Esophagus squamous epithelium (tissue), 5 donors: ENCODE measurements around the gene CD6. TPM values are rescaled to one million over a fixed set of nuclear protein-coding genes. Genes with fewer than 3 reads are reported as not detected.

Experiments used
- DNase-seq: peaks from one replicate; lab custom pipeline; 2025; lab: John Stamatoyannopoulos, UW
- H3K27ac ChIP-seq, 4 donors: fragments of 200-600 bp; sonication (generic); one replicate each; pipeline ENCODE4 v1.5.1; 2016 to 2019; ENCODE audit warnings: mild to moderate bottlenecking in 1 of 4
- H3K27me3 ChIP-seq, 4 donors: fragments of 200-600 bp; sonication (generic); 1 replicate in 3 of 4; 2 replicates in 1 of 4; pipeline versions ENCODE4 v1.5.1 to v1.6.0; 2017 to 2021; ENCODE audit warnings: antibody characterized with exemption in 1 of 4
- H3K36me3 ChIP-seq, 3 donors: fragments of 200-600 bp; sonication (generic); one replicate each; pipeline ENCODE4 v1.5.1; 2016 to 2019
- H3K4me1 ChIP-seq, 3 donors: fragments of 200-600 bp; sonication (generic); one replicate each; pipeline ENCODE4 v1.5.1; 2017 to 2019
- H3K4me3 ChIP-seq, 4 donors: fragments of 200-600 bp; sonication (generic); 1 replicate in 3 of 4; 2 replicates in 1 of 4; pipeline ENCODE4 v1.5.1; 2016 to 2019; ENCODE audit warnings: mild to moderate bottlenecking in 2 of 4, moderate library complexity in 1 of 4
- H3K9me3 ChIP-seq, 3 donors: fragments of 200-600 bp; sonication (generic); one replicate each; pipeline ENCODE4 v1.5.1; 2016 to 2019
- POLR2A ChIP-seq, 4 donors: fragments of 450-650 bp; IDR thresholded peaks; one replicate each; pipeline ENCODE4 v1.6.1; 2017; ENCODE audit warnings: antibody characterized with exemption in 4 of 4, mild to moderate bottlenecking in 4 of 4, moderate library complexity in 3 of 4
- WGBS, 2 donors: methylation state at CpG; one replicate each; pipeline ENCODE4 v1.1.5; 2018; 5-methylcytosine and 5-hydroxymethylcytosine counted together
- intact Hi-C: fragments of 100-400 bp; cut with DNase I; formaldehyde crosslinking; loops from one replicate; pipeline ENCODE4 v1.15.0; 2022
- total RNA-seq, 4 donors: library from RNA; depleted of rRNA; stranded (reverse); fragments of >200 nt; gene quantifications; one replicate each; pipeline ENCODE4 v1.1.0, GENCODE V29; 2016
- TF ChIP-seq, protein P1 (sequence below), 6 experiments: fragments of 450-650 bp in 4 of 6; fragments of 200-600 bp in 2 of 6; sonication (generic) in 2 of 6; IDR thresholded peaks; one replicate each; pipeline ENCODE4 v1.5.1; 2016 to 2019; ENCODE audit warnings: antibody characterized with exemption in 6 of 6, mild to moderate bottlenecking in 4 of 6, moderate library complexity in 4 of 6
- donor health status: DM: yes; HTN: yes; CAD: no.

The CD6 gene
- total RNA-seq, 4 donors from 2014 or later = 0.79 to 4.4 (median 1.4) TPM

DNA sequence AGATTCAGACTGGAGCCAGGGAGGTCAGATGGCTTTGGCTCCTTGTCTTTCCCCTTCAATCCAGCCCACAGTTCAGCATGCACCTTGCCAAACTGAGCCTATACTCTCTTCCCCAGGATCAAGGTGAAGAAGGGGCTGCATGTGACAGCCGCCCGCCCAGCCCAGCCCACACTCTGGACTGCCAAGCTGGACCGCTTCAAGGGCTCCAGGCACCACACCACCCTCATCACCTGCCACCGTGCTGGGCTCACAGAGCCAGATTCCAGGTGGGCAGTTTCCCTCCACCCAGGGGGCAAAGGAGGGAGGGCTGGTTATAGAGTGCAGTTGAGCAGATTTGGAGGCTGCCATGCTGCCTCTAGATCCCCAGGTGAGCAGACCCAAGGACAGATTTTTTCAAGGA, 41.1 kb upstream of the CD6 start:
- H3K4me1 ChIP-seq = peaks cover 4 to 42% (median 13%) of the 10 kb centered on the region in 3 donors
- H3K9me3 ChIP-seq = no peaks in the 10 kb centered on the region
- no peak overlapping the region for H3K4me3 ChIP-seq
- H3K27ac ChIP-seq = no peak overlapping the region
- no peak for DNase-seq
- H3K36me3 ChIP-seq = peaks cover 0 to 49% (median 3%) of the 10 kb centered on the region in 3 donors
- H3K27me3 ChIP-seq = peaks cover 0 to 13% (median 0%) of the 10 kb centered on the region in 4 donors
- intact Hi-C loops = no loop called here
- WGBS, 2 donors = no CpG with 5 or more reads among the region's 4 CpGs
- no peak for TF ChIP-seq POLR2A (IDR thresholded peaks at IDR 0.05)
- TF ChIP-seq, protein P1, sequence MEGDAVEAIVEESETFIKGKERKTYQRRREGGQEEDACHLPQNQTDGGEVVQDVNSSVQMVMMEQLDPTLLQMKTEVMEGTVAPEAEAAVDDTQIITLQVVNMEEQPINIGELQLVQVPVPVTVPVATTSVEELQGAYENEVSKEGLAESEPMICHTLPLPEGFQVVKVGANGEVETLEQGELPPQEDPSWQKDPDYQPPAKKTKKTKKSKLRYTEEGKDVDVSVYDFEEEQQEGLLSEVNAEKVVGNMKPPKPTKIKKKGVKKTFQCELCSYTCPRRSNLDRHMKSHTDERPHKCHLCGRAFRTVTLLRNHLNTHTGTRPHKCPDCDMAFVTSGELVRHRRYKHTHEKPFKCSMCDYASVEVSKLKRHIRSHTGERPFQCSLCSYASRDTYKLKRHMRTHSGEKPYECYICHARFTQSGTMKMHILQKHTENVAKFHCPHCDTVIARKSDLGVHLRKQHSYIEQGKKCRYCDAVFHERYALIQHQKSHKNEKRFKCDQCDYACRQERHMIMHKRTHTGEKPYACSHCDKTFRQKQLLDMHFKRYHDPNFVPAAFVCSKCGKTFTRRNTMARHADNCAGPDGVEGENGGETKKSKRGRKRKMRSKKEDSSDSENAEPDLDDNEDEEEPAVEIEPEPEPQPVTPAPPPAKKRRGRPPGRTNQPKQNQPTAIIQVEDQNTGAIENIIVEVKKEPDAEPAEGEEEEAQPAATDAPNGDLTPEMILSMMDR (IDR thresholded peaks at IDR 0.05) = no peak

DNA sequence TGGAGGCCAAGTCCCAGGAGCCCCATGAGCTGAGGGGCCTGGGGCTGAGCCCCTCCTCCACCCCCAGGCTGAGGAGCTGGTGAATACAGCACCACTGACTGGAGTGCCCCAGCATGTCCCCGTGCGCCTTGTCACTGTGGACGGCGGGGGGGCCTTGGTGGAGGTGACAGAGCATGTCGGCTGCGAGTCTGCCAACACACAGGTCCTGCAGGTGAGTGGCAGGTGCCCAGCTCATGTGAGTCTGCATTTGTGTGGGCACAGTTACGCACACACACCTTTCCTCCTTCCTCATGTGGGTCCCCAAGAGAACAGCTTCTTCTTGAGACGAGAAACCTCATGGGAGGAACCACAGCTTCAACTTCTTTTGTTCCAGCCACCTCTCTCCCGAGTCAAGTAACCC, 39.6 kb upstream of the CD6 start:
- Histone ChIP-seq H3K9me3 (no peaks in the 10 kb centered on the region), H3K36me3 (peaks cover 0 to 57% (median 3%) of the 10 kb centered on the region in 3 donors), H3K27ac (no peak overlapping the region), H3K27me3 (peaks cover 0 to 5% (median 0%) of the 10 kb centered on the region in 4 donors), H3K4me1 (peaks cover 0 to 45% (median 13%) of the 10 kb centered on the region in 3 donors), H3K4me3 (no peak overlapping the region)
- no peak for DNase-seq
- intact Hi-C loops = no loop called here
- TF ChIP-seq, protein P1 (IDR thresholded peaks at IDR 0.05) = no peak
- no peak for TF ChIP-seq POLR2A (IDR thresholded peaks at IDR 0.05)
- WGBS, 2 donors = 73 to 90% methylated on average over 2 to 3 of the region's 9 CpGs

DNA sequence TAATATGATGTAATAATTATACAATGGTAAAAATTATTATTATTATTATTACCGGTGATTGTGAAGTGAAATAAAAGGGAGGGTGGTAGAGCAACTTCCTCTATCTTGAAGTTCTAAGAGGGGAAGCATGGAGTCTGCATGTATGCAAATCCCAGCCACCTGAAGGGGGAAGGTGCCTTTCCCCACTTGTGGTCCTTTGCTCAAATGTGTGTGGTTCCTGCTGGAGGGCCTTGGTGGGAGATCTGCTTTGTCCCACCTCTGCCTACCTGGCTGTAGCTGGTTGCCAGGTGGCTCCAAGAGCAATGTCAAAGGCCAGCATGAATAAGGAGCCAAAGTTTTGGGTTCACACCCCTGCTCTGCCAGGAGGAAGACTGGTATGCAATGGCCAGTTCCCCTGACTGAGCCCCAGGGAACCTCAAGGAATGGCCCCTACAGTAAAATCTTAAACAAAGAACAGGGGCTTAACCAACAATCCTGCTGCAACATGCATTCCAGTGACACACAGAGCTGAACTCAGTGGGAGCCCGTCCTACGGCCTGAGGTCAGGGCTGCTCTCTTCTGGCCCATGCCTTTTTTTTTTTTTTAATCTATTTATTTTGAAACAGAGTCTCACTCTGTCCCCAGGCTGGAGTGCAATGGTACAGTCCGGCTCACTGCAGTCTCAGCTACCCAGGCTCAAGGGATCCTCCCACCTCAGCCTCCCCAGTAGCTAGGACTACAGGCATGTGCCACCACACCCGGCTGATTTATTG, 38.7 kb upstream of the CD6 start:
- no peak for TF ChIP-seq POLR2A (IDR thresholded peaks at IDR 0.05)
- TF ChIP-seq, protein P1 (IDR thresholded peaks at IDR 0.05) = no peak
- H3K27me3 ChIP-seq = no peaks in the 10 kb centered on the region
- intact Hi-C loops = no loop called here
- DNase-seq = no peak
- no peak overlapping the region for H3K27ac ChIP-seq
- no peak overlapping the region for H3K4me3 ChIP-seq
- WGBS, 2 donors = 45 to 50% methylated on average over 5 of the region's 5 CpGs
- no peaks in the 10 kb centered on the region for H3K9me3 ChIP-seq
- peaks cover 0 to 38% (median 6%) of the 10 kb centered on the region in 3 donors for H3K4me1 ChIP-seq
- peaks cover 0 to 60% (median 3%) of the 10 kb centered on the region in 3 donors for H3K36me3 ChIP-seq

DNA sequence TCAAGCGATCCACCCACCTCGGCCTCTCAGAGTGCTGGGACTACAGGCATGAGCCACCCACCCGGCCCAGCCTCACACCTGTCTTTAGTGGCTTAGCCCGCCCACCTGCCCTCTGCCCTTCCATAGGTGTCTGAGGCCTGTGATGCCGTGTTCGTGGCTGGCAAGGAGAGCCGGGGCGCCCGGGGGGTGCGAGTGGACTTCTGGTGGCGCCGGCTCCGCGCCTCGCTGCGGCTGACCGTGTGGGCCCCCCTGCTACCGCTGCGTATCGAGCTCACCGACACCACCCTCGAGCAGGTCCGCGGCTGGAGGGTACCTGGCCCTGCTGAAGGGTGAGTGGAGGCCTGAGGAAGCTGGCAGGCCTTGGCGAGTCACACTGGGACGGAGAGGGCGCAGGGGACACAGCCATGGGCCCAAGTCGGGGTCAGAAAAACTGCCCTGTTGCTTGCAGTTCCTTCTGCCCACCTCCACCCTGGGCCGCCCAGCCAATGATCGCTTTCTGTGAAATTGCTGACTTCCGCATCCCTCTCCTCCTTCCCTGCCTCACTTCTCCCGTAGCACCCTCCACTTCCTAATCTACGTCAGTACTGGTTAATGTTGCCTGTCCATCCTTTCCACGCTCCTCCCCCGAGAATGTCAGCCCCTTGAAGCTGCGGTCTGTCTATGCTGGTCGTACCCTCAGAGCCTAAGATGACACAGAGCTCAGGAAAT, 37.9 kb upstream of the CD6 start:
- intact Hi-C loops = no loop called here
- TF ChIP-seq, protein P1 (IDR thresholded peaks at IDR 0.05) = no peak
- TF ChIP-seq POLR2A (IDR thresholded peaks at IDR 0.05) = no peak
- Histone ChIP-seq H3K4me3 (no peak overlapping the region), H3K36me3 (peaks cover 0 to 56% (median 3%) of the 10 kb centered on the region in 3 donors), H3K9me3 (no peaks in the 10 kb centered on the region), H3K4me1 (peaks cover 0 to 32% (median 6%) of the 10 kb centered on the region in 3 donors), H3K27me3 (no peaks in the 10 kb centered on the region), H3K27ac (no peak overlapping the region)
- 67 to 84% methylated on average over 5 to 13 of the region's 37 CpGs for WGBS, 2 donors
- DNase-seq = no peak
